GM19193 (cell line): Measurements from ENCODE around the gene RORB.

Experiments
- POLR2A ChIP-seq: IDR thresholded peaks from 4 replicates; pipeline ENCODE4 v1.6.1; 2011; ENCODE audit not compliant: insufficient read depth, insufficient read length; ENCODE audit errors: extremely low read depth

RORB gene

GRCh38 chr9:74697535-74697934, 200.4 kb downstream of the RORB start:
- no peak for TF ChIP-seq POLR2A

DNA sequence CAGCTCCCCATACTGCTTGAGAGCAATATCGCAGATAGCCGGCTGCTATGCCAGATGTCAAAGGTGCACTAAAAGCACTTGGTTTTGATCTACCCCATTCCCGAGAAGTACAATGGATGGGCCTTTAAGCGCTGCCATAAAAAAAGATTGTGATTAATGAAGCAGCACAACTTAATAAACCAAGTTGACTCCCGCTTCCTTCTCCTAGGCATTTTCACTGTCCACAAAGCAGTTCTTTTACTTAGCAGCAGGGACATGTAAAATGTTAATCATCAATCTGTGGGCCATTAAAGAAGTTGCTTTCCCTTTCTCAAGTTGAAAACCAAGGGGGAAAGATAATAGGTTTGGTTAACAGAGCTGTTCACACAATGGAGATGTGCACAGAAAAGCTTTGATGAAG, 214.2 kb downstream of the RORB start:
- no peak for TF ChIP-seq POLR2A

DNA sequence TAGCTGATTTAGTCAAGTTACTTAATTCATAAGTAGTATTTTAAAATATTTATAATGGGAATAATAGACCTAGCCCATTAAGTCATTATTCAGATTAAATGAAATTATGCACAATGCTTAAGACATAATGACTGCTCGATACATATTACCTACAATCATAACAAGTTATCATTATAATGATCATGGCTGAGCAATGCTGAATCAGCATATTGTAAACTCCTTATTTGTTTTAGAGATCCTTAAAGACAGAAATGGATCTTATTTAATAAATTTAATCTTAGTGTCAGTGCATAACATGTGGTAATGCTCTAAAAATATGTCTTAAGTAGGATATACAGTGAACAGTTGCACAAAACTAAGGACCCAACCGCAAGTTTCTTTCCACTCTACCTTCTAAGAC, 221.6 kb downstream of the RORB start:
- TF ChIP-seq POLR2A, result no peak

- TF ChIP-seq POLR2A, result no peak
Measured at GRCh38 chr9:74719306-74719705, 222.2 kb downstream of the RORB start.

DNA sequence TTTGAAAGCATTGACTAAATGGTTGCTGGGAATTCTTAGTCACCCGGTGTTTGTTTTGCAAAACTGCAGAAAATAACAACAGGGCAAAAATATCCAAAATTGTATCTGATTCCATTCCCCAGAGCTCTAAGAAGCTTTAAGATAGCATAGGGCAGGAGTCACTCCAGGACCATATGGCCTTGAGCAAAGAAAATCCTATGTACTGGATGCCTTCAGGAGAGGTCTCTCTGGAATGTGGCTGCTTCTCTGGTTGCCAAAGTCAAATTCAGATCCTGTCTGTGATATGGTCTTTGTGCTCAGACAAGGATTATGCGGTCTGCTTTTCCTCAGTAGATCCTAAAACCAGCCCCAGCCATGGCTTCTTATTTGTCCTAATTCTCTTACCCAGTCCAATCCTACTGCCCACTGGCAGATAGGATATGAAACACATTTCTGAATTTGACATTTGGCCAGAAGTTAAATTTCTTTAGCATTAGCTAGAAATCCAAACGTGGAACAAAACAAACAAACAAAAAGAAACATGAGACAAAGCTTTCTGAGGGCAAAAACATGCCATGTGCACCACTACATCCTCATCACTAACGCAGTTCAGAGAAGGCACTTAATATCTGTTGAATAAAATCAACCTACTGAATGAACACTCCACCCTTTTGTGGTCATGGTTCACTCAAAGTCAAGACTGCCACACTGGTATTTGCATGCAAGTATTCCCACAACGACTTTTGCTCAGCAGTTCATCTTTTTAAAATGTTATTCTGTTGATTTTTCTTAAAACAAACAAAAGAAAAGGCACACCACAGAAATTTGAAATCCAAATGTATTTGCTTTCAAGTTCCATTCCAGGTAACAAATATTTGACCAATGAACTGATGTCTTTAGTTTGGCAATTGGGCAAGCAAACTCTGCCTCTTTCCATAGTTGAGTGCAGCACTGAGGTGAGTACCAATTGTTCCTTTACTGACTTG, 224.8 kb downstream of the RORB start:
- TF ChIP-seq POLR2A, result no peak

GRCh38 chr9:74724317-74724716, 227.2 kb downstream of the RORB start:
- no peak for TF ChIP-seq POLR2A

GRCh38 chr9:74726581-74726980, 229.4 kb downstream of the RORB start:
- TF ChIP-seq POLR2A, result no peak

DNA sequence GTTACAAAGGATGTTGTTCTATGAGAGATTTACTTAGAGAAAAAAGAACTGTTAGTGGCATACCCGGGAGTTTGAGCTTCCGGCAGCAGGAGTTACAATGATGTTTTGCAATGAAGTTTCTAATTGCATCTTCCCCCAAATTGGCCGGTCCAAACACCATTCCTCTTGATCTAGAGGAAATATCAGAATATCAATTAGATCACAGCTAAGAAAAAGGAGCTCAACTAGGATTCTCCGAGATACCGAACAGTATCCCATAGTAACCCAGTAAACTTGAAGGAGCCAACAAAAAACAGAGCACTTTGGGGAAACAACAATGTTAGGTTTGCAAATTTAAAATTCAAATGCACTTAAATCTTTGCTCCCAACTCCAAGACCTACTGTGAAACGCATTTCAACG, 231.0 kb downstream of the RORB start:
- TF ChIP-seq POLR2A, result no peak

DNA sequence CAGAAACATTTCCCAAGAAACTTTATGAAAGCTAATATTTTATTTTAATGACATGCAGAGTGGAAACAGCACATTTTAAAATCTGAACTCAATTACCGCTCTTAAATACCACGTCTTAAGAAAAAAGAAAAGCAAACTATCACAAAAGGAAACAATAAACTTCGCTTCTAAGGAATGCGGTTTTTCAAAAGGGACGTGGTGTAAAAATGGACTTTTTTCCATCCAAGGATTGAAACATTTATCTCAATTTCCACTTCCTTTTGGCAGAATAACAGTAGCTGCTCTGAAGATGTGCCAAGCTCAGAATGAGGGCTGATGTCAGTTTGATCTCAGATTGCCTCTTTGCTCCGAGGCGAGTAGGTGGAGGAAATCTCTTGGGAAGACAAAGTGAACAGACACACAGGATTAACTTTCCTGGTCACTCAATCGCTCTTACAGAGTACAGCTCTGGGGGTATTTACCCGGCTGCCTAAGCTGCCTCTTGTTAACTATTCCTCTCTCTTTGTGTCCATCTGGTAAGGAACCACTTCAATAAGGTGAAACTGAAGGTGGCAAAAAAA, 232.1 kb downstream of the RORB start:
- no peak for TF ChIP-seq POLR2A

DNA sequence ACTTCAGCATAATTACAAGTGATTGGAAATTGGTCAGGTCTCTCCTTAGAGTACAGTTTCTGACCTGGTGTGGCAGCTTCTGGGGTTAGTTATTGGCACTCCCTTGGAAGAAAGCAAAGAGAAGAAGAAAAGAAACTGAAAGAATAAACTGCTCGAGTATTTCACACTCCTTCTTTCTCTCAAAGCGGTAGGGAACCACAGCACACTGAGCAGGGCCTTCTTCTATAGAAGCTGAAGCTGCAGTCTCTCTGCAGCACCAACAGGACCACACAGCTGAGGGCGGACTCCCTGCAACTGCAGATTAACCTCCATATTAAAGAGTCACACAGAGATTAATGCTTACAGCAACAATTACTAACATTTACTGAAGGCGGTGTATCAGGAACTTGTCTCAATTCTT, 238.6 kb downstream of the RORB start:
- no peak for TF ChIP-seq POLR2A

DNA sequence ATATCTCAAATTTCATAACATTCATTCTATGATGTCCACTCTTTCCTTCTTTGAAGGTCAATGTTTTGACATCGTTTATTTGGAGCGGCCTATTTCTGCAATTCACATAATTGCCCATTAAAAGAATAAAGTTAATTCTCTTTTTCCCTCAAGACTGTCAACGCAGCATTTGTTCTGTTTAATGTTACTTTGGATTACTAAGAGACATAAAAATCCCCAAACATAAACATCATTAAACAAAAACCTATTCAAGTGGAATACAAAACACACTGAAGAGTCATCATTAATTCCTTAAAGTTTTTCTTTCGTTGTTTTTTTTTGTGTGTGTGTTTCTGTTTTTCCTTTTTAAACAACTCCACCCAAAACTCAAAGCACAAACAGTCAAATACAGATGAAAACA, 239.5 kb downstream of the RORB start:
- no peak for TF ChIP-seq POLR2A

- no peak for TF ChIP-seq POLR2A
Measured at GRCh38 chr9:74742191-74742790, 245.2 kb downstream of the RORB start.
